ENCODE data around the gene CD248.

- TF ChIP-seq CTCF (IDR thresholded peaks at IDR 0.05): no peak
- no peak for TF ChIP-seq EP300 (IDR thresholded peaks at IDR 0.05; ENCODE audit: low read depth)
Observed at GRCh38 chr11:66328031-66328301, 11.1 kb upstream of the CD248 start.
